ENCODE data around the gene CLINT1. TPM values are rescaled to one million over a fixed set of nuclear protein-coding genes. Genes with fewer than 3 reads are reported as not detected.

Gene CLINT1
- total RNA-seq, 1 experiment from 2014 or later, result 69.2 TPM

DNA sequence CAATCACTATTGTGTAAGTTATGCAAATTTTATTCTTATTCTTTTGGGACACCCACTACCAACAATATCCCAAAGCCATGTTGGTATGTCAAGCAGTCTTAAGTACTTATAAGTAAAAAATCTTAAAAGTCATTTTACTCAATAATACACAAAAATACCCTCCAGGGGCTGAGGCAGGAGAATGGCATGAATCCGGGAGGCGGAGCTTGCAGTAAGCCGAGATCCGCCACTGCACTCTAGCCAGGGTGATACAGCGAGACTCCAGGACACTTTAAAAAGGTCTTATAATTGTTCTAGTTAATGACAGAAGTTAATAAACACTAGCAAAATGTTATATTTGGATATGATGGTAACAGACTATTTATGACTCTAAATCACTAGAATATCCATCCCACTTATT is 16.8 kb downstream of the CLINT1 start:
- H4K20me1 ChIP-seq (ENCODE audit: insufficient read depth), result peaks cover 14% of the 10 kb centered on the region
- H3K79me2 ChIP-seq (ENCODE audit: insufficient read depth, low read length), result peaks cover 91% of the 10 kb centered on the region
- ChIA-PET CTCF (interaction anchor here (1.0 to 1.3 kb wide), 2 partner anchors 13 kb away, joined by 3 read pairs; no protein-coding TSS in a partner anchor), RAD21 (ENCODE audit: low non-redundant PET in 1 of 2, low total read pairs in 2 of 2, uncharacterized antibody in 2 of 2, unreplicated experiment in 2 of 2) (no interaction called here), POLR2A (no interaction called here)
- ATAC-seq (no peak), DNase-seq (ENCODE audit: low read depth, low spot score) (no peak)
- H3K4me3 ChIP-seq (replicated peaks in 1 of 2; ENCODE audit: low read depth in 1 of 2, low read length in 2 of 2), result no peak overlapping the region
- H3K9ac ChIP-seq (ENCODE audit: low read length), result no peak overlapping the region
- no TSS peak for BruUV-seq (replicated peaks)
- no peak for TF ChIP-seq EGR1 (IDR thresholded peaks at IDR 0.05; ENCODE audit: low read depth)
- no peak for TF ChIP-seq ZFX (IDR thresholded peaks at IDR 0.05)
- TF ChIP-seq SP1 (IDR thresholded peaks at IDR 0.05; ENCODE audit: low read depth), result no peak
- no peak for TF ChIP-seq CEBPB (IDR thresholded peaks at IDR 0.05; ENCODE audit: low read depth)
- no peak for TF ChIP-seq ELF1 (IDR thresholded peaks at IDR 0.05; ENCODE audit: borderline replicate concordance, low read depth)
- no peak for TF ChIP-seq FOSL1 (IDR thresholded peaks at IDR 0.05; ENCODE audit: low read depth)
- TF ChIP-seq, protein P1, sequence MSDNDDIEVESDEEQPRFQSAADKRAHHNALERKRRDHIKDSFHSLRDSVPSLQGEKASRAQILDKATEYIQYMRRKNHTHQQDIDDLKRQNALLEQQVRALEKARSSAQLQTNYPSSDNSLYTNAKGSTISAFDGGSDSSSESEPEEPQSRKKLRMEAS (IDR thresholded peaks at IDR 0.05), result no peak
- no peak for TF ChIP-seq CBX3 (IDR thresholded peaks at IDR 0.05; ENCODE audit: low read depth)
- TF ChIP-seq SIN3A (IDR thresholded peaks at IDR 0.05; ENCODE audit: low read depth), result no peak
- TF ChIP-seq EZH2 (IDR thresholded peaks at IDR 0.05), result no peak
- TF ChIP-seq JUND (IDR thresholded peaks at IDR 0.05), result no peak
- TF ChIP-seq, protein P2, sequence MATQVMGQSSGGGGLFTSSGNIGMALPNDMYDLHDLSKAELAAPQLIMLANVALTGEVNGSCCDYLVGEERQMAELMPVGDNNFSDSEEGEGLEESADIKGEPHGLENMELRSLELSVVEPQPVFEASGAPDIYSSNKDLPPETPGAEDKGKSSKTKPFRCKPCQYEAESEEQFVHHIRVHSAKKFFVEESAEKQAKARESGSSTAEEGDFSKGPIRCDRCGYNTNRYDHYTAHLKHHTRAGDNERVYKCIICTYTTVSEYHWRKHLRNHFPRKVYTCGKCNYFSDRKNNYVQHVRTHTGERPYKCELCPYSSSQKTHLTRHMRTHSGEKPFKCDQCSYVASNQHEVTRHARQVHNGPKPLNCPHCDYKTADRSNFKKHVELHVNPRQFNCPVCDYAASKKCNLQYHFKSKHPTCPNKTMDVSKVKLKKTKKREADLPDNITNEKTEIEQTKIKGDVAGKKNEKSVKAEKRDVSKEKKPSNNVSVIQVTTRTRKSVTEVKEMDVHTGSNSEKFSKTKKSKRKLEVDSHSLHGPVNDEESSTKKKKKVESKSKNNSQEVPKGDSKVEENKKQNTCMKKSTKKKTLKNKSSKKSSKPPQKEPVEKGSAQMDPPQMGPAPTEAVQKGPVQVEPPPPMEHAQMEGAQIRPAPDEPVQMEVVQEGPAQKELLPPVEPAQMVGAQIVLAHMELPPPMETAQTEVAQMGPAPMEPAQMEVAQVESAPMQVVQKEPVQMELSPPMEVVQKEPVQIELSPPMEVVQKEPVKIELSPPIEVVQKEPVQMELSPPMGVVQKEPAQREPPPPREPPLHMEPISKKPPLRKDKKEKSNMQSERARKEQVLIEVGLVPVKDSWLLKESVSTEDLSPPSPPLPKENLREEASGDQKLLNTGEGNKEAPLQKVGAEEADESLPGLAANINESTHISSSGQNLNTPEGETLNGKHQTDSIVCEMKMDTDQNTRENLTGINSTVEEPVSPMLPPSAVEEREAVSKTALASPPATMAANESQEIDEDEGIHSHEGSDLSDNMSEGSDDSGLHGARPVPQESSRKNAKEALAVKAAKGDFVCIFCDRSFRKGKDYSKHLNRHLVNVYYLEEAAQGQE (IDR thresholded peaks at IDR 0.05; ENCODE audit: low read depth), result no peak
- TF ChIP-seq, protein P3, sequence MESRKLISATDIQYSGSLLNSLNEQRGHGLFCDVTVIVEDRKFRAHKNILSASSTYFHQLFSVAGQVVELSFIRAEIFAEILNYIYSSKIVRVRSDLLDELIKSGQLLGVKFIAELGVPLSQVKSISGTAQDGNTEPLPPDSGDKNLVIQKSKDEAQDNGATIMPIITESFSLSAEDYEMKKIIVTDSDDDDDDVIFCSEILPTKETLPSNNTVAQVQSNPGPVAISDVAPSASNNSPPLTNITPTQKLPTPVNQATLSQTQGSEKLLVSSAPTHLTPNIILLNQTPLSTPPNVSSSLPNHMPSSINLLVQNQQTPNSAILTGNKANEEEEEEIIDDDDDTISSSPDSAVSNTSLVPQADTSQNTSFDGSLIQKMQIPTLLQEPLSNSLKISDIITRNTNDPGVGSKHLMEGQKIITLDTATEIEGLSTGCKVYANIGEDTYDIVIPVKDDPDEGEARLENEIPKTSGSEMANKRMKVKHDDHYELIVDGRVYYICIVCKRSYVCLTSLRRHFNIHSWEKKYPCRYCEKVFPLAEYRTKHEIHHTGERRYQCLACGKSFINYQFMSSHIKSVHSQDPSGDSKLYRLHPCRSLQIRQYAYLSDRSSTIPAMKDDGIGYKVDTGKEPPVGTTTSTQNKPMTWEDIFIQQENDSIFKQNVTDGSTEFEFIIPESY (IDR thresholded peaks at IDR 0.05; ENCODE audit: extremely low read depth, insufficient replicate concordance, low read length), result no peak
- TF ChIP-seq, protein P4, sequence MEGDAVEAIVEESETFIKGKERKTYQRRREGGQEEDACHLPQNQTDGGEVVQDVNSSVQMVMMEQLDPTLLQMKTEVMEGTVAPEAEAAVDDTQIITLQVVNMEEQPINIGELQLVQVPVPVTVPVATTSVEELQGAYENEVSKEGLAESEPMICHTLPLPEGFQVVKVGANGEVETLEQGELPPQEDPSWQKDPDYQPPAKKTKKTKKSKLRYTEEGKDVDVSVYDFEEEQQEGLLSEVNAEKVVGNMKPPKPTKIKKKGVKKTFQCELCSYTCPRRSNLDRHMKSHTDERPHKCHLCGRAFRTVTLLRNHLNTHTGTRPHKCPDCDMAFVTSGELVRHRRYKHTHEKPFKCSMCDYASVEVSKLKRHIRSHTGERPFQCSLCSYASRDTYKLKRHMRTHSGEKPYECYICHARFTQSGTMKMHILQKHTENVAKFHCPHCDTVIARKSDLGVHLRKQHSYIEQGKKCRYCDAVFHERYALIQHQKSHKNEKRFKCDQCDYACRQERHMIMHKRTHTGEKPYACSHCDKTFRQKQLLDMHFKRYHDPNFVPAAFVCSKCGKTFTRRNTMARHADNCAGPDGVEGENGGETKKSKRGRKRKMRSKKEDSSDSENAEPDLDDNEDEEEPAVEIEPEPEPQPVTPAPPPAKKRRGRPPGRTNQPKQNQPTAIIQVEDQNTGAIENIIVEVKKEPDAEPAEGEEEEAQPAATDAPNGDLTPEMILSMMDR (IDR thresholded peaks at IDR 0.05 in 2 of 3, conservative IDR thresholded peaks at IDR 0.05 in 1 of 3; ENCODE audit: borderline replicate concordance in 1 of 3, insufficient read depth in 1 of 3, low read depth in 2 of 3, low read length in 2 of 3), result no peak
- TF ChIP-seq EZH2phosphoT487 (IDR thresholded peaks at IDR 0.05; ENCODE audit: borderline replicate concordance), result no peak
- H3K9me3 ChIP-seq (ENCODE audit: control insufficient read depth in 1 of 2, insufficient read depth in 1 of 2, low read depth in 1 of 2, low read length in 2 of 2), result no peaks in the 10 kb centered on the region
- H3K4me2 ChIP-seq (ENCODE audit: low read length), result no peak overlapping the region
- no peaks in the 10 kb centered on the region for H3K9me2 ChIP-seq (ENCODE audit: insufficient read depth)
- no peaks in the 10 kb centered on the region for H3K4me1 ChIP-seq (ENCODE audit: control insufficient read depth in 1 of 2, insufficient read depth in 2 of 2, low read length in 2 of 2)
- no peaks in the 10 kb centered on the region for H3K27me3 ChIP-seq (ENCODE audit: insufficient read depth, low read length)
- H2AFZ ChIP-seq (ENCODE audit: low read depth, low read length, poor library complexity, severe bottlenecking), result no peak overlapping the region
- intact Hi-C loops (cut with micrococcal nuclease), result no loop called here
- no peaks in the 10 kb centered on the region for H3K36me3 ChIP-seq (ENCODE audit: control insufficient read depth in 1 of 2, insufficient read depth in 2 of 2, low read length in 2 of 2)
- H3K27ac ChIP-seq (ENCODE audit: low read depth, low read length), result no peak overlapping the region

Data from HCT116 (cell line).